H1 (cell line): ENCODE results near the gene PMM2. TPM values are rescaled to one million over a fixed set of nuclear protein-coding genes. Genes with fewer than 3 reads are reported as not detected.

Experiments
- CTCF ChIA-PET: fragments of 300-600 bp; sonication (Branson Sonifier 250); formaldehyde crosslinking; loops from one replicate; lab custom pipeline; 2021; ENCODE audit not compliant: partially characterized antibody; lab: Charles Lee
- POLR2A ChIA-PET: fragments of 300-600 bp; sonication (Branson Sonifier 250); formaldehyde crosslinking; loops from one replicate; lab custom pipeline; 2021; ENCODE audit warnings: inconsistent platforms; ENCODE audit not compliant: partially characterized antibody; lab: Charles Lee
- DNase-seq, 2 experiments: peaks; one replicate each; pipeline versions ENCODE4 v3.0.0 to v3.0.0-alpha.2; 2010 to 2022; ENCODE audit warnings: low spot score in 2 of 2, low read depth in 1 of 2, mixed read lengths in 1 of 2
- FAIRE-seq: peaks from 2 replicates; lab custom pipeline; 2011; peaks lifted over from hg19 to GRCh38; lab: Jason Lieb, UNC
- H2AFZ ChIP-seq: 2 replicates; pipeline ENCODE4 v1.8.1; 2012; ENCODE audit warnings: low read length, inconsistent platforms
- H2AK5ac ChIP-seq: 2 replicates; pipeline ENCODE4 v1.6.1; 2013; ENCODE audit warnings: low read depth, low read length
- H2BK120ac ChIP-seq: replicated peaks from 2 replicates; pipeline ENCODE3; 2013; ENCODE audit warnings: low read depth, low read length, inconsistent platforms
- H2BK12ac ChIP-seq: 2 replicates; pipeline ENCODE4 v1.6.1; 2013; ENCODE audit warnings: low read depth, low read length
- H2BK15ac ChIP-seq: 2 replicates; pipeline ENCODE4 v1.6.1; 2013; ENCODE audit warnings: low read length
- H2BK20ac ChIP-seq: 2 replicates; pipeline ENCODE4 v1.6.1; 2013; ENCODE audit warnings: low read length
- H2BK5ac ChIP-seq: 2 replicates; pipeline ENCODE4 v1.6.1; 2013; ENCODE audit warnings: low read depth, low read length
- H3K14ac ChIP-seq: 2 replicates; pipeline ENCODE4 v1.6.1; 2013; ENCODE audit warnings: inconsistent platforms; ENCODE audit not compliant: insufficient read length
- H3K18ac ChIP-seq: 2 replicates; pipeline ENCODE4 v1.6.1; 2013; ENCODE audit warnings: low read length; ENCODE audit errors: extremely low read depth
- H3K23ac ChIP-seq: 2 replicates; pipeline ENCODE4 v1.6.1; 2013; ENCODE audit warnings: inconsistent platforms; ENCODE audit not compliant: insufficient read length
- H3K23me2 ChIP-seq: 2 replicates; pipeline ENCODE4 v1.6.1; 2013; ENCODE audit warnings: low read depth, low read length
- H3K27ac ChIP-seq: 2 replicates; pipeline ENCODE4 v1.6.1; 2011; ENCODE audit warnings: low read depth, low read length, inconsistent platforms
- H3K27me3 ChIP-seq, 4 experiments: replicated peaks in 1 of 4; 1 replicate in 1 of 4; 2 replicates in 3 of 4; pipeline versions ENCODE4 v1.6.1 to v1.8.1; 2011 to 2013; ENCODE audit warnings: low read length in 3 of 4, mild to moderate bottlenecking in 3 of 4, inconsistent platforms in 2 of 4, mixed read lengths in 2 of 4, moderate library complexity in 1 of 4; ENCODE audit not compliant: control insufficient read depth in 3 of 4, insufficient read depth in 3 of 4; ENCODE audit errors: extremely low read depth in 1 of 4
- H3K36me3 ChIP-seq, 4 experiments: 2 replicates each; pipeline versions ENCODE4 v1.6.1 to v1.8.1; 2011 to 2013; ENCODE audit warnings: mild to moderate bottlenecking in 4 of 4, low read length in 3 of 4, moderate library complexity in 2 of 4, control low read depth in 1 of 4, inconsistent platforms in 1 of 4; ENCODE audit not compliant: insufficient read depth in 4 of 4, control insufficient read depth in 2 of 4
- H3K4ac ChIP-seq: replicated peaks from 2 replicates; pipeline ENCODE3; 2013; ENCODE audit warnings: low read length, low read depth, mixed read lengths, inconsistent platforms; ENCODE audit not compliant: insufficient read length
- H3K4me1 ChIP-seq, 4 experiments: replicated peaks in 1 of 4; 1 replicate in 1 of 4; 2 replicates in 3 of 4; pipeline versions ENCODE4 v1.6.1 to v1.8.1; 2011 to 2013; ENCODE audit warnings: low read length in 3 of 4, inconsistent platforms in 2 of 4, mixed read lengths in 1 of 4; ENCODE audit not compliant: insufficient read depth in 4 of 4, control insufficient read depth in 3 of 4
- H3K4me2 ChIP-seq, 2 experiments: 2 replicates each; pipeline versions ENCODE4 v1.6.1 to v1.8.1; 2011 to 2013; ENCODE audit warnings: low read depth in 2 of 2, low read length in 2 of 2, control low read depth in 1 of 2, inconsistent platforms in 1 of 2, mild to moderate bottlenecking in 1 of 2; ENCODE audit not compliant: insufficient read depth in 1 of 2
- H3K4me3 ChIP-seq, 4 experiments: fragments of 200-600, 300-600 bp in 1 of 4; sonication (generic), shearing (Covaris generic), sonication (Bioruptor Twin) in 1 of 4; 2 replicates each; pipeline versions ENCODE4 v1.5.1 to v1.8.1; 2011 to 2016; ENCODE audit warnings: low read length in 4 of 4, low read depth in 3 of 4, control low read depth in 2 of 4, inconsistent platforms in 2 of 4, mild to moderate bottlenecking in 2 of 4, mixed read lengths in 1 of 4, moderate library complexity in 1 of 4; ENCODE audit not compliant: insufficient read depth in 2 of 4; ENCODE audit errors: extremely low read depth in 1 of 4
- H3K56ac ChIP-seq: replicated peaks from 2 replicates; pipeline ENCODE3; 2013; ENCODE audit warnings: low read depth, mild to moderate bottlenecking, mixed read lengths, low read length, inconsistent platforms; ENCODE audit not compliant: insufficient read length
- H3K79me1 ChIP-seq: 2 replicates; pipeline ENCODE4 v1.6.1; 2013; ENCODE audit warnings: low read depth, low read length, control low read depth
- H3K79me2 ChIP-seq, 2 experiments: 2 replicates each; pipeline versions ENCODE4 v1.6.1 to v1.8.1; 2012 to 2013; ENCODE audit warnings: low read length in 2 of 2, mild to moderate bottlenecking in 2 of 2, inconsistent platforms in 1 of 2; ENCODE audit not compliant: insufficient read depth in 2 of 2, control insufficient read depth in 1 of 2
- H3K9ac ChIP-seq, 4 experiments: replicated peaks in 1 of 4; 1 replicate in 1 of 4; 2 replicates in 3 of 4; pipeline versions ENCODE4 v1.6.1 to v1.8.1; 2011 to 2013; ENCODE audit warnings: low read depth in 3 of 4, low read length in 3 of 4, control low read depth in 2 of 4, mild to moderate bottlenecking in 2 of 4, moderate library complexity in 2 of 4, inconsistent platforms in 1 of 4; ENCODE audit errors: extremely low read depth in 1 of 4
- H3K9me3 ChIP-seq, 2 experiments: 2 replicates each; pipeline versions ENCODE4 v1.6.1 to v1.8.1; 2012 to 2013; ENCODE audit warnings: mild to moderate bottlenecking in 2 of 2, moderate library complexity in 2 of 2, control low read depth in 1 of 2, inconsistent platforms in 1 of 2, low read depth in 1 of 2, low read length in 1 of 2, mixed read lengths in 1 of 2; ENCODE audit not compliant: insufficient read depth in 2 of 2
- H4K20me1 ChIP-seq, 2 experiments: replicated peaks in 1 of 2; 2 replicates each; pipeline versions ENCODE3 to v1.8.1; 2011 to 2013; ENCODE audit warnings: inconsistent platforms in 2 of 2, low read length in 2 of 2, mild to moderate bottlenecking in 1 of 2; ENCODE audit not compliant: insufficient read depth in 2 of 2, control insufficient read depth in 1 of 2
- H4K5ac ChIP-seq: 2 replicates; pipeline ENCODE4 v1.6.1; 2013; ENCODE audit warnings: low read length, low read depth, mixed read lengths, inconsistent platforms; ENCODE audit not compliant: insufficient read length
- H4K8ac ChIP-seq: 2 replicates; pipeline ENCODE4 v1.8.0; 2013; ENCODE audit warnings: mild to moderate bottlenecking, moderate library complexity, low read length, inconsistent platforms; ENCODE audit not compliant: insufficient read depth; ENCODE audit errors: extremely low read depth
- H4K91ac ChIP-seq: replicated peaks from 2 replicates; pipeline ENCODE3; 2013; ENCODE audit warnings: low read length, mixed read lengths, inconsistent platforms; ENCODE audit not compliant: insufficient read length
- ASH2L ChIP-seq: fragments of 200-600, 300-600 bp; sonication (generic); IDR thresholded peaks from one replicate; pipeline ENCODE4 v1.7.1; 2017; ENCODE audit warnings: low read length
- POLR2A ChIP-seq, 2 experiments: IDR thresholded peaks; 1 replicate in 1 of 2; 2 replicates in 1 of 2; pipeline ENCODE4 v1.6.1; 2011; ENCODE audit warnings: low read depth in 2 of 2, low read length in 2 of 2, mild to moderate bottlenecking in 2 of 2; ENCODE audit errors: control extremely low read depth in 1 of 2
- RAD21 ChIP-seq, 2 experiments: IDR thresholded peaks in 1 of 2; conservative IDR thresholded peaks in 1 of 2; 2 replicates each; pipeline ENCODE4 v1.6.1; 2011; ENCODE audit warnings: low read depth in 2 of 2, low read length in 2 of 2, improper control_type of control experiment in 1 of 2, inconsistent platforms in 1 of 2, mild to moderate bottlenecking in 1 of 2, moderate library complexity in 1 of 2
- SAP30 ChIP-seq: fragments of 300-600 bp; sonication (generic); IDR thresholded peaks from 2 replicates; pipeline ENCODE4 v1.7.1; 2012; ENCODE audit warnings: low read length, moderate library complexity, mild to moderate bottlenecking, inconsistent platforms; ENCODE audit not compliant: insufficient read depth, insufficient replicate concordance
- SUZ12 ChIP-seq: fragments of 200-600 bp; sonication (generic); IDR thresholded peaks from 2 replicates; pipeline ENCODE4 v1.6.1; 2012; ENCODE audit warnings: mild to moderate bottlenecking, inconsistent platforms, low read length, moderate library complexity, mixed read lengths
- WGBS, 2 experiments: shearing (Covaris generic) in 1 of 2; methylation state at CpG; one replicate each; pipeline versions ENCODE4 v1.1.6 to v1.1.7; 2013 to 2015; ENCODE audit warnings: low lambda C conversion rate in 2 of 2, mixed read lengths in 2 of 2, inconsistent platforms in 1 of 2, low coverage in 1 of 2, missing lambda C conversion rate in 1 of 2; ENCODE audit not compliant: insufficient replicate concordance in 2 of 2, insufficient coverage in 1 of 2, insufficient read length in 1 of 2; ENCODE audit errors: extremely low coverage in 1 of 2, missing lambda C conversion rate in 1 of 2; 5-methylcytosine and 5-hydroxymethylcytosine counted together
- polyA plus RNA-seq, 7 experiments: library from polyadenylated mRNA; depleted of rRNA in 3 of 7; stranded (reverse) in 5 of 7; unstranded in 2 of 7; fragments of >200 nt in 5 of 7; fragments of 200-250 nt in 2 of 7; gene quantifications; 1 replicate in 5 of 7; 2 replicates in 1 of 7; 4 replicates in 1 of 7; pipeline versions ENCODE4 v1.2.1 to v1.2.3, GENCODE V29; 2011 to 2013; ENCODE audit warnings: missing spikeins in 2 of 7, mixed read lengths in 2 of 7
- total RNA-seq: library from RNA; stranded (reverse); fragmentation: NEBNext Ultra II Directional; extraction: Animal tissue kit (Norgen Biotek cat#: 25700); gene quantifications from 2 replicates; pipeline ENCODE4 v1.2.1, GENCODE V29; 2021

PMM2 gene
- total and polyA plus RNA-seq, 2 of the 8 experiments (the other 6 are each of a cell fraction or from before 2014, with no cell fraction given), result 26.2 to 49.4 TPM

DNA sequence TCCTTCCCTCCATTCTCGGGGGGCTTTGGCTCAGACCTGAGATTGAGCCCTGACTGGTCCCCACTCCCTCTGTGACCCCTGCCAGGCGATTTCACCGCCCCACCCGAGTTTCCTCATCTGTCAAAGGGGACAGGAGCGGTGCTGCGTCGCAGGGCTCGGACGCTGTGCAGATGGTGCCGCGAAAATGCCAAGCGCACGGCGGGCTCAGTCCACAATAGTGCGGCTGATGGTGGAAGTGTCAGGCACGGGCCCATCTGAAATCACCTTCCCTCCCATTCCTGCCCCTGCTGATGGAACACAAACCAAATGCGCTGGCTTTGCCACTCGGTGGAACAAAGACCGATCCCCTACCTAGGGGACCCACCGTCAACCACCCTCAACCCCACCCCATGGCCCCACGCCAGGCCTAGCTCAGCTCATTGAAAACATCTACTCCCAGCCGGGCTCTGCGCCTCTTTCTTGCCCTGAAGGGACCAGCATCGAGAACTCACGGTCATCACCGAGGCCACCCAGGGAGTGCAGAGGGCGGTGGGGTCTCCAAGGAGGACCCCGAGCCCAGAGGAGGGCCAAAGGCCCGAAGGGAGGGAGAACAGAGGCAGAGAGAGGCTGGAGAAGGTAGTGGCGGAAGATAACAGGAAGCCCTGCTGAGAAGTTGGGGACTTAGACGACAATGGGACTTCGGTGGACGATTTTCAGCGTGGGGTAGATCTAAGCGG, 69.7 kb downstream of the PMM2 start:
- no peak for DNase-seq
- no peak for FAIRE-seq
- Histone ChIP-seq H3K4me3 (peak overlapping the region; percentile 74 to 92 (median 78)), H3K36me3 (peaks cover 0 to 14% (median 4%) of the 10 kb centered on the region in 4 experiments; a peak in 4 of 8 replicates), H4K91ac (peak overlapping the region; percentile 85), H2BK20ac (no peak overlapping the region), H4K5ac (peak overlapping the region; percentile 32), H4K8ac (peak overlapping the region; percentile 82), H3K27me3 (no peaks in the 10 kb centered on the region), H2BK5ac (peak overlapping the region; percentile 83), H3K27ac (peak overlapping the region; percentile 53; the same call in 1 of the 2 replicates), H3K23me2 (peaks cover 23% of the 10 kb centered on the region), H4K20me1 (peaks cover 23 to 36% of the 10 kb centered on the region in 2 experiments), H3K79me2 (peaks cover 33 to 54% of the 10 kb centered on the region in 2 experiments), H3K56ac (peak overlapping the region; percentile 74), H3K18ac (peak overlapping the region; percentile 93), H2AFZ (no peak overlapping the region), H3K9ac (peak overlapping the region; percentile 70 to 94 (median 75)), H2BK12ac (0 out of 2 replicates have a peak overlapping the region, but pooled peaks have one; percentile 84), H3K4ac (peak overlapping the region; percentile 79), H2BK120ac (peak overlapping the region; percentile 80), H3K79me1 (peaks cover 22% of the 10 kb centered on the region), H2AK5ac (peak overlapping the region; percentile 83)
- 2% methylated on average over 34 of the region's 35 CpGs; no CpG with 5 or more reads in 1 of the 2 experiments for WGBS, 2 experiments
- TF ChIP-seq POLR2A (IDR thresholded peaks at IDR 0.05; ENCODE audit: control extremely low read depth in 1 of 2, low read depth in 2 of 2, low read length in 2 of 2) (peak in 1 of 2 experiments; percentile 54; a peak in 1 of 3 replicates), SUZ12 (no peak), RAD21 (IDR thresholded peaks at IDR 0.05 in 1 of 2, conservative IDR thresholded peaks at IDR 0.05 in 1 of 2; ENCODE audit: low read depth in 2 of 2, low read length in 2 of 2) (no peak), ASH2L (peak; percentile 32), SAP30 (peak; percentile 89)
- TF ChIP-seq, all 59 proteins: peak for 3
- Histone ChIP-seq H3K4me2 (peak overlapping the region; percentile 91 to 99), H3K4me1 (peaks cover 22 to 37% (median 33%) of the 10 kb centered on the region in 4 experiments), H3K14ac (peak overlapping the region; percentile 84), H2BK15ac (peak overlapping the region; percentile 72; the same call in 1 of the 2 replicates), H3K9me3 (no peaks in the 10 kb centered on the region), H3K23ac (no peak overlapping the region)
- POLR2A ChIA-PET, result interaction anchor here (1.3 to 29.1 kb wide), 5 partner anchors 6 to 225 kb away, joined by 3 to 456 read pairs (median 24); partner anchors contain the start of genes CARHSP1, HAPSTR1 and LITAFD
- CTCF ChIA-PET, result interaction anchor here (1.0 to 10.5 kb wide), 4 partner anchors 8 to 202 kb away, joined by 3 to 90 read pairs (median 4); no protein-coding TSS in a partner anchor
